Keratinocyte (primary cell): ENCODE data around the gene CDADC1.

Source experiments
- EZH2 ChIP-seq: IDR thresholded peaks from one replicate; pipeline ENCODE4 v1.6.1; 2012; ENCODE audit warnings: inconsistent platforms, mild to moderate bottlenecking, low read length, moderate library complexity
- TF ChIP-seq, protein P1 (sequence below), 3 experiments: IDR thresholded peaks in 1 of 3; conservative IDR thresholded peaks in 1 of 3; optimal IDR thresholded peaks in 1 of 3; 2 replicates in 2 of 3; 3 replicates in 1 of 3; pipeline versions ENCODE3 to v1.5.1; 2011; ENCODE audit warnings: low read length in 3 of 3, mild to moderate bottlenecking in 3 of 3, moderate library complexity in 2 of 3, control low read depth in 1 of 3, inconsistent platforms in 1 of 3; ENCODE audit not compliant: insufficient read depth in 2 of 3; ENCODE audit errors: extremely low read depth in 1 of 3

GRCh38 chr13:49322702-49323101, 75.0 kb downstream of the CDADC1 start:
- no peak for TF ChIP-seq EZH2
- TF ChIP-seq, protein P1, sequence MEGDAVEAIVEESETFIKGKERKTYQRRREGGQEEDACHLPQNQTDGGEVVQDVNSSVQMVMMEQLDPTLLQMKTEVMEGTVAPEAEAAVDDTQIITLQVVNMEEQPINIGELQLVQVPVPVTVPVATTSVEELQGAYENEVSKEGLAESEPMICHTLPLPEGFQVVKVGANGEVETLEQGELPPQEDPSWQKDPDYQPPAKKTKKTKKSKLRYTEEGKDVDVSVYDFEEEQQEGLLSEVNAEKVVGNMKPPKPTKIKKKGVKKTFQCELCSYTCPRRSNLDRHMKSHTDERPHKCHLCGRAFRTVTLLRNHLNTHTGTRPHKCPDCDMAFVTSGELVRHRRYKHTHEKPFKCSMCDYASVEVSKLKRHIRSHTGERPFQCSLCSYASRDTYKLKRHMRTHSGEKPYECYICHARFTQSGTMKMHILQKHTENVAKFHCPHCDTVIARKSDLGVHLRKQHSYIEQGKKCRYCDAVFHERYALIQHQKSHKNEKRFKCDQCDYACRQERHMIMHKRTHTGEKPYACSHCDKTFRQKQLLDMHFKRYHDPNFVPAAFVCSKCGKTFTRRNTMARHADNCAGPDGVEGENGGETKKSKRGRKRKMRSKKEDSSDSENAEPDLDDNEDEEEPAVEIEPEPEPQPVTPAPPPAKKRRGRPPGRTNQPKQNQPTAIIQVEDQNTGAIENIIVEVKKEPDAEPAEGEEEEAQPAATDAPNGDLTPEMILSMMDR (optimal IDR thresholded peaks at IDR 0.05 in 1 of 3, IDR thresholded peaks at IDR 0.05 in 1 of 3, conservative IDR thresholded peaks at IDR 0.05 in 1 of 3; ENCODE audit: extremely low read depth in 1 of 3, insufficient read depth in 2 of 3, low read length in 3 of 3) = no peak
